ENCODE data around the gene RMND5A. TPM values are rescaled to one million over a fixed set of nuclear protein-coding genes. Genes with fewer than 3 reads are reported as not detected.

Gene RMND5A
- polyA plus RNA-seq, 1 donor from 2014 or later, result 8.2 TPM

GRCh38 chr2:86770816-86771301 is 50.8 kb downstream of the RMND5A start:
- Mint-ChIP-seq H3K36me3 (peaks cover 10% of the 10 kb centered on the region), H3K27me3 (no peaks in the 10 kb centered on the region), H3K4me3 (no peak overlapping the region), H3K27ac (no peak overlapping the region), H3K9me3 (no peaks in the 10 kb centered on the region), H3K4me1 (no peaks in the 10 kb centered on the region)

- Mint-ChIP-seq H3K4me1 (no peaks in the 10 kb centered on the region), H3K27me3 (no peaks in the 10 kb centered on the region), H3K36me3 (peaks cover 10% of the 10 kb centered on the region), H3K9me3 (no peaks in the 10 kb centered on the region), H3K27ac (no peak overlapping the region), H3K4me3 (no peak overlapping the region)
Measured at GRCh38 chr2:86772611-86773010, 52.5 kb downstream of the RMND5A start.

GRCh38 chr2:86774862-86775261 is 54.8 kb downstream of the RMND5A start:
- Mint-ChIP-seq H3K36me3 (peaks cover 6% of the 10 kb centered on the region), H3K9me3 (no peaks in the 10 kb centered on the region), H3K4me3 (no peak overlapping the region), H3K4me1 (no peaks in the 10 kb centered on the region), H3K27me3 (no peaks in the 10 kb centered on the region), H3K27ac (peak overlapping the region in 1 of 3 donors; percentile 41)

- no peaks in the 10 kb centered on the region for H3K27me3 Mint-ChIP-seq
- H3K4me3 Mint-ChIP-seq, result no peak overlapping the region
- H3K36me3 Mint-ChIP-seq, result peaks cover 6% of the 10 kb centered on the region
- no peak overlapping the region for H3K27ac Mint-ChIP-seq
- no peaks in the 10 kb centered on the region for H3K4me1 Mint-ChIP-seq
- H3K9me3 Mint-ChIP-seq, result no peaks in the 10 kb centered on the region
Measured at GRCh38 chr2:86775338-86775737, 55.2 kb downstream of the RMND5A start.

- peaks cover 0 to 4% (median 1%) of the 10 kb centered on the region in 3 donors for H3K4me1 Mint-ChIP-seq
- peaks cover 6% of the 10 kb centered on the region for H3K36me3 Mint-ChIP-seq
- H3K4me3 Mint-ChIP-seq, result no peak overlapping the region
- no peak overlapping the region for H3K27ac Mint-ChIP-seq
- no peaks in the 10 kb centered on the region for H3K9me3 Mint-ChIP-seq
- no peaks in the 10 kb centered on the region for H3K27me3 Mint-ChIP-seq
Measured at GRCh38 chr2:86776532-86776931, 56.4 kb downstream of the RMND5A start.

- Mint-ChIP-seq H3K27me3 (no peaks in the 10 kb centered on the region), H3K36me3 (peaks cover 6% of the 10 kb centered on the region), H3K4me3 (no peak overlapping the region), H3K27ac (no peak overlapping the region), H3K9me3 (no peaks in the 10 kb centered on the region), H3K4me1 (peaks cover 7 to 10% (median 7%) of the 10 kb centered on the region in 3 donors)
Measured at GRCh38 chr2:86778957-86779356, 58.9 kb downstream of the RMND5A start.

- no peaks in the 10 kb centered on the region for H3K9me3 Mint-ChIP-seq
- no peaks in the 10 kb centered on the region for H3K36me3 Mint-ChIP-seq
- peaks cover 11 to 14% (median 12%) of the 10 kb centered on the region in 3 donors for H3K4me1 Mint-ChIP-seq
- H3K4me3 Mint-ChIP-seq, result no peak overlapping the region
- no peaks in the 10 kb centered on the region for H3K27me3 Mint-ChIP-seq
- no peak overlapping the region for H3K27ac Mint-ChIP-seq
Measured at GRCh38 chr2:86779971-86780370, 59.9 kb downstream of the RMND5A start.

- Mint-ChIP-seq H3K27ac (no peak overlapping the region), H3K4me1 (peaks cover 11 to 14% (median 12%) of the 10 kb centered on the region in 3 donors), H3K27me3 (no peaks in the 10 kb centered on the region), H3K9me3 (no peaks in the 10 kb centered on the region), H3K36me3 (no peaks in the 10 kb centered on the region), H3K4me3 (no peak overlapping the region)
Measured at GRCh38 chr2:86781363-86781762, 61.3 kb downstream of the RMND5A start.

- Mint-ChIP-seq H3K9me3 (no peaks in the 10 kb centered on the region), H3K4me1 (peaks cover 11 to 14% (median 12%) of the 10 kb centered on the region in 3 donors), H3K4me3 (no peak overlapping the region)
Measured at GRCh38 chr2:86782748-86783147, 62.7 kb downstream of the RMND5A start.

GRCh38 chr2:86783615-86784339 is 63.7 kb downstream of the RMND5A start:
- no peaks in the 10 kb centered on the region for H3K9me3 Mint-ChIP-seq
- peaks cover 3% of the 10 kb centered on the region for H3K27me3 Mint-ChIP-seq
- H3K4me1 Mint-ChIP-seq, result peaks cover 11 to 14% (median 12%) of the 10 kb centered on the region in 3 donors
- H3K36me3 Mint-ChIP-seq, result no peaks in the 10 kb centered on the region
- H3K4me3 Mint-ChIP-seq, result peak overlapping the region; percentile 8 to 65 (median 59)
- peak overlapping the region; percentile 14 to 92 (median 80) for H3K27ac Mint-ChIP-seq

More at GRCh38 chr2:86782748-86783147, 62.7 kb downstream of the RMND5A start:
- no peaks in the 10 kb centered on the region for H3K27me3 Mint-ChIP-seq
- H3K36me3 Mint-ChIP-seq, result no peaks in the 10 kb centered on the region
- no peak overlapping the region for H3K27ac Mint-ChIP-seq

GRCh38 chr2:86785456-86785855 is 65.4 kb downstream of the RMND5A start:
- Mint-ChIP-seq H3K27ac (no peak overlapping the region), H3K9me3 (no peaks in the 10 kb centered on the region), H3K27me3 (peaks cover 13% of the 10 kb centered on the region), H3K36me3 (no peaks in the 10 kb centered on the region), H3K4me1 (peaks cover 11 to 17% (median 14%) of the 10 kb centered on the region in 3 donors), H3K4me3 (no peak overlapping the region)

GRCh38 chr2:86786001-86786536 is 66.0 kb downstream of the RMND5A start:
- Mint-ChIP-seq H3K4me1 (peaks cover 15 to 19% (median 17%) of the 10 kb centered on the region in 3 donors), H3K36me3 (no peaks in the 10 kb centered on the region), H3K4me3 (no peak overlapping the region), H3K9me3 (no peaks in the 10 kb centered on the region), H3K27me3 (peaks cover 16% of the 10 kb centered on the region), H3K27ac (no peak overlapping the region)

- H3K27ac Mint-ChIP-seq, result no peak overlapping the region
- no peaks in the 10 kb centered on the region for H3K9me3 Mint-ChIP-seq
- H3K4me3 Mint-ChIP-seq, result no peak overlapping the region
- peaks cover 28% of the 10 kb centered on the region for H3K27me3 Mint-ChIP-seq
- no peaks in the 10 kb centered on the region for H3K36me3 Mint-ChIP-seq
- peaks cover 15 to 28% (median 16%) of the 10 kb centered on the region in 3 donors for H3K4me1 Mint-ChIP-seq
Measured at GRCh38 chr2:86787736-86788135, 67.6 kb downstream of the RMND5A start.

- Mint-ChIP-seq H3K27ac (no peak overlapping the region), H3K4me3 (no peak overlapping the region), H3K9me3 (no peaks in the 10 kb centered on the region), H3K4me1 (peaks cover 15 to 28% (median 16%) of the 10 kb centered on the region in 3 donors), H3K36me3 (no peaks in the 10 kb centered on the region), H3K27me3 (peaks cover 32% of the 10 kb centered on the region)
Measured at GRCh38 chr2:86788165-86788564, 68.1 kb downstream of the RMND5A start.

- H3K27ac Mint-ChIP-seq, result no peak overlapping the region
- peaks cover 41% of the 10 kb centered on the region for H3K27me3 Mint-ChIP-seq
- H3K4me1 Mint-ChIP-seq, result peaks cover 10 to 20% (median 11%) of the 10 kb centered on the region in 3 donors
- peak overlapping the region in 1 of 4 donors; percentile 38 for H3K4me3 Mint-ChIP-seq
- H3K36me3 Mint-ChIP-seq, result no peaks in the 10 kb centered on the region
- no peaks in the 10 kb centered on the region for H3K9me3 Mint-ChIP-seq
Measured at GRCh38 chr2:86788881-86789686, 69.0 kb downstream of the RMND5A start.
